ENCODE results near the gene SCMH1.

- TF ChIP-seq POLR2A (IDR thresholded peaks at IDR 0.05) (no peak), EP300 (IDR thresholded peaks at IDR 0.05) (no peak)
- TF ChIP-seq, protein P1, sequence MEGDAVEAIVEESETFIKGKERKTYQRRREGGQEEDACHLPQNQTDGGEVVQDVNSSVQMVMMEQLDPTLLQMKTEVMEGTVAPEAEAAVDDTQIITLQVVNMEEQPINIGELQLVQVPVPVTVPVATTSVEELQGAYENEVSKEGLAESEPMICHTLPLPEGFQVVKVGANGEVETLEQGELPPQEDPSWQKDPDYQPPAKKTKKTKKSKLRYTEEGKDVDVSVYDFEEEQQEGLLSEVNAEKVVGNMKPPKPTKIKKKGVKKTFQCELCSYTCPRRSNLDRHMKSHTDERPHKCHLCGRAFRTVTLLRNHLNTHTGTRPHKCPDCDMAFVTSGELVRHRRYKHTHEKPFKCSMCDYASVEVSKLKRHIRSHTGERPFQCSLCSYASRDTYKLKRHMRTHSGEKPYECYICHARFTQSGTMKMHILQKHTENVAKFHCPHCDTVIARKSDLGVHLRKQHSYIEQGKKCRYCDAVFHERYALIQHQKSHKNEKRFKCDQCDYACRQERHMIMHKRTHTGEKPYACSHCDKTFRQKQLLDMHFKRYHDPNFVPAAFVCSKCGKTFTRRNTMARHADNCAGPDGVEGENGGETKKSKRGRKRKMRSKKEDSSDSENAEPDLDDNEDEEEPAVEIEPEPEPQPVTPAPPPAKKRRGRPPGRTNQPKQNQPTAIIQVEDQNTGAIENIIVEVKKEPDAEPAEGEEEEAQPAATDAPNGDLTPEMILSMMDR (IDR thresholded peaks at IDR 0.05) = no peak
Measured at GRCh38 chr1:40980453-40981121, 261.5 kb downstream of the SCMH1 start.
